ENCODE measurements around the gene SERF2.
"Not testable (repeated sequence)": the region's sequence is repeated elsewhere in the genome, so short reads cannot be mapped to it uniquely, and the experiment has no call there.

The SERF2 gene

DNA sequence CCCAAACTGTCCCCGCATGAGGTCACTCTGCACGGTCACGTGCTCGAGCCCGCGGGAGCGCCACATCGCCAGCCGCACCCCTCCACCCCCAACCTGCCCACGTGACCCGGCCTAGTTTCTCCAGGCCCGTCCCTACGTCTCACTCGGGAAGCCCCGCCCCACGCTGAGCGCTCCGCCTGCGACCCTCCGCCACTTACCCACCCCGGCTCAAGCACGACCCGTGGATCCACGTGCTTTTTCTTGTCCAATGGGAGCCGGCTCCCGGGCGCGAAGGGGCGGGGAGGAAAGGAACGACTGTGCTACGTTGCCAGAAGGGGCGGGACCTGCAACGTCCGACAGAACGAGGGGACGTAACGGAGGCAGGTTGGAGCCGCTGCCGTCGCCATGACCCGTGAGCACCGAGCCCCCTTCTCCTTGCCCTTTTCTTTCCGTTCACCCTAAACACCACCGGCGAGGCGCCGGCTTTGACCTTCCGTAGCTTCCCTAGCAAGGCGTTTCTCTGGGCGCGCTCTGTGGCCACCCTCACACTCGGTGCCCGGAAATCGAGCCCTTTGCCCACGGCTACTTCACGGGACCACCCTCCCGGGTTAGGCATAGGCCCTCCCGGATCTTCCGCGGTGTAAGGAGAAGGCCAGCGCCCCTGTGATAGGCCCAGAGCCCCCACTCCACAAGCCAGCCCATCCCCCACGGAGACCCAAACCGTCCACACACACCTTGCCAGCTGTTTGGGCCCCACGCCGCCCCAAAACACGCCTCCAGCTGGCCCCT, at the start of gene SERF2:
Gene SERF2 (plus strand): TSS at position 328 of the 768 bp plus-strand sequence. CDS start 57 bp downstream, at position 385.
- Histone ChIP-seq H3K4me1 (ENCODE audit: control insufficient read depth, insufficient read depth, low read length) (peaks cover 45% of the 10 kb centered on the region), H3K27me3 (replicated peaks; ENCODE audit: control insufficient read depth, insufficient read depth, low read length) (no peaks in the 10 kb centered on the region), H3K4me3 (ENCODE audit: low read length) (peak within 1 kb of the TSS; percentile 98), H3K9ac (ENCODE audit: low read length) (peak within 1 kb of the TSS; percentile 100), H3K9me3 (ENCODE audit: control insufficient read depth, low read length) (no peaks in the 10 kb centered on the region), H3K36me3 (ENCODE audit: control insufficient read depth, insufficient read depth, low read length, severe bottlenecking) (peaks cover 42% of the 10 kb centered on the region)
- peak; percentile 100 for DNase-seq (ENCODE audit: low read depth)

DNA sequence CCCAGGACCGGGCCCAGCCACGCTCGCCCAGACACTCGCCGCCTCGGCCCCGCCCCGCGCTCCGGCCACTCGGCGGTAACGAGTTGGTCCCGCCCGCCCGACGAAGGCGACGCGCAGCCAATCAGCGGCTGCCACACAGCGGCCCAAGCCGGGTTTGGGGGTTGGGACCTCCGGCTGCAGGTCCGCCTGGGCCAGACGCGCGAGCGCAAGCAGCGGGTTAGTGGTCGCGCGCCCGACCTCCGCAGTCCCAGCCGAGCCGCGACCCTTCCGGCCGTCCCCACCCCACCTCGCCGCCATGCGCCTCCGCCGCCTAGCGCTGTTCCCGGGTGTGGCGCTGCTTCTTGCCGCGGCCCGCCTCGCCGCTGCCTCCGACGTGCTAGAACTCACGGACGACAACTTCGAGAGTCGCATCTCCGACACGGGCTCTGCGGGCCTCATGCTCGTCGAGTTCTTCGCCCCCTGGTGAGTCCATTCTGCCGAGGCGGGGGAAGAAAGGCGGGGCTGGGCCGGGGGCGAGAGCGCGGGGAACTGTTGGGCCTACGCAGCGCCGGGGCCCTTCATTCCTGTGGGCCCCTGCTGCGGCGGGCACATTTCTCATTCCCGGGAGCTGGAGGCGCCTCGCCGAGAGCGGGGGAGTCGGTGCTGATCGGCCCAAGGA, 45.7 kb upstream of the SERF2 start, which contains the start of gene PDIA3:
Gene PDIA3 (plus strand): TSS at position 194 of the 658 bp plus-strand sequence. CDS start 102 bp downstream, at position 296.
- Histone ChIP-seq H3K9ac (ENCODE audit: low read length) (peak within 1 kb of the TSS; percentile 91), H3K4me3 (ENCODE audit: low read length) (peak within 1 kb of the TSS; percentile 93), H3K4me1 (ENCODE audit: control insufficient read depth, insufficient read depth, low read length) (peaks cover 16% of the 10 kb centered on the region)
- peak; percentile 97 for DNase-seq (ENCODE audit: low read depth)
- not testable (repeated sequence) for H3K9me3 ChIP-seq (ENCODE audit: control insufficient read depth, low read length); H3K27me3 ChIP-seq (replicated peaks; ENCODE audit: control insufficient read depth, insufficient read depth, low read length); H3K36me3 ChIP-seq (ENCODE audit: control insufficient read depth, insufficient read depth, low read length, severe bottlenecking)

DNA sequence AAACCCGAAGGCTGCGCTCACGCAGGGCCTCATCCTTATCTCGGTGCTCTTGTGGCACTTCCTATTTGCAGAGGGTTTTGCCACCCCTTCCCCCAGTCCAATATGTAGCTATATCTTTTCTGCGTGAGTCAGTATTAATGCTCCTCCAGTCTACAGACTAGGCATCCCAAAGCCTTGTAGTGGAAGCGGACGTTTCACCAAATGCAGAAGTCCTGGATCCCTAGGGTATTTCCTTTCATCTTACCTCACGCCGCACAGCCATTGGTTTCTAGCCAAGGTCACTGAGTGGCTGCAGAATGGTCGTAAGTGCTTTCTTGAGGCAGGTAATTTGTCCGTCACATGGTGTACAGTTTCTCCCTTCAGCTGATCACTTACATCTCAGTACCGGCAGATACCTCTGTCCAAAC, 45.2 kb upstream of the SERF2 start:
- not testable (repeated sequence) for H3K9me3 ChIP-seq (ENCODE audit: control insufficient read depth, low read length); DNase-seq (ENCODE audit: low read depth); H3K27me3 ChIP-seq (replicated peaks; ENCODE audit: control insufficient read depth, insufficient read depth, low read length); H3K36me3 ChIP-seq (ENCODE audit: control insufficient read depth, insufficient read depth, low read length, severe bottlenecking)
- Histone ChIP-seq H3K4me1 (ENCODE audit: control insufficient read depth, insufficient read depth, low read length) (peaks cover 20% of the 10 kb centered on the region), H3K4me3 (ENCODE audit: low read length) (peak overlapping the region; percentile 93), H3K9ac (ENCODE audit: low read length) (peak overlapping the region; percentile 91)

DNA sequence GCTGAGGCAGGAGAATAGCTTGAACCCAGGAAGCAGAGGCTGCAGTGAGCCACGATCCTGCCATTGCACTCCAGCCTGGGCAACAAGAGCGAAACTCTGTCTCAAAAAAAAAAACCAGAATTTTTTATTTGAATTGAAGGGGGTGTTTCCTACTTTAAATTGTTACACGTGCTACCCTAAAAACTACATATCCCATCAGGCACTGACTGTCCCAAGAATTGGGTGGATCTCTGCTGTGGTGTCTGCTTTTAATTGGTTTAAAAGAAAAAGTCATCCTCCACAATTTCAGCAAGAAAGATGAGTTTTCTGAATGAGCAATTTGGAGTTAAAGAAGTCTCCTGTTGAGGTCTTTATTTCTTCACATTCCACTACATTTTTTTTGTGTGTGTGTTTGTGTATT, 43.7 kb upstream of the SERF2 start:
- Histone ChIP-seq H3K9me3 (ENCODE audit: control insufficient read depth, low read length) (no peaks in the 10 kb centered on the region), H3K9ac (ENCODE audit: low read length) (no peak overlapping the region), H3K36me3 (ENCODE audit: control insufficient read depth, insufficient read depth, low read length, severe bottlenecking) (peaks cover 19% of the 10 kb centered on the region), H3K4me1 (ENCODE audit: control insufficient read depth, insufficient read depth, low read length) (peaks cover 20% of the 10 kb centered on the region), H3K4me3 (ENCODE audit: low read length) (peak overlapping the region; percentile 93), H3K27me3 (replicated peaks; ENCODE audit: control insufficient read depth, insufficient read depth, low read length) (no peaks in the 10 kb centered on the region)
- DNase-seq (ENCODE audit: low read depth), result peak; percentile 32

DNA sequence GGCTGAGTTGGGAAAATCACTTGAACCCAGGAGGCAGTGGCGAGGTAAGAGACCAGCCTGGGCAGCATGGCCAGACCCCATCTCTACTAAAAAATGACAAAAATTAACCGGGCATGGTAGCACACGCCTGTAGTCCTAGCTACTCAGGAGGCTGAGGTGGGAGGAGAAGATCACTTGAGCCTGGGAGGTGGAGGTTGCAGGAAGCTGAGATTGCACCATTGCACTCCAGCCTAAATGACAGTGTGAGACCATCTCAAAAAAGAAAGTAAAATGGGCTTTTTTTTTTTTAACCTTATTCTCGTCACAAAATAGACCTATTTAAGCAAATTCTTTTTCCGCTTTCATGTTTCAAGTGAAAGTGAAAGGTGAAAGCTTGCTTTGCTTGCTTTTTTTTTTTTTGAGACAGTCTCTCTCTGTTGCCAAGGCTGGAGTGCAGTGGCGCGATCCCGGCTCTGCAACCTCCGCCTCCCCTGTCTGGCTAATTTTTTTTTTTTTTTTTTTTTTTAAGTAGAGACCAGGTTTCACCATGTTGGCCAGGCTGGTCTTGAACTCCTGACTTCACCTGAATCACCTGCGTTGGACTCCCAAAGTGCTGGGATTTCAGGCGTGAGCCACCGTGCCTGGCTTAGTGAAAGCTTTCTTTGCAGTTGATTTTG, 42.3 kb upstream of the SERF2 start:
- peaks cover 20% of the 10 kb centered on the region for H3K4me1 ChIP-seq (ENCODE audit: control insufficient read depth, insufficient read depth, low read length)

DNA sequence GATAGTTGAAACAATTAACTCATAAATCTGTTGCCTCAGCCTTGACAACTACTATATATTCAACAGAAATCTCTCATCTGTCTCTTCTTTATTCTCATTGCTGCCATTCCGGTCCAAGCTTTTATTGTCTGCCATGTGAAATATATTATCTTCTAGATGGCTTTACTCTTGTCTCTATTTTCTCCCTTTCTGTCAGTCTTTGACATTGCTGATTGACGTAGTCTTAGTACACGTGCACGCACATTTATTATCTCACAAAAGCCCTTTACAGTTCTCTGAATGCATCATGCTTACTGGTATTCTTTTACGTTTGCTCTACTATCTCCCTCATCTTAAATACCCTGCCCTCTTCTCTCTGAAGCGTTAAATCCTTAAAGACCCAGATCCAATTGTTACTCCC, 40.2 kb upstream of the SERF2 start:
- Histone ChIP-seq H3K36me3 (ENCODE audit: control insufficient read depth, insufficient read depth, low read length, severe bottlenecking) (peaks cover 42% of the 10 kb centered on the region), H3K4me1 (ENCODE audit: control insufficient read depth, insufficient read depth, low read length) (peaks cover 17% of the 10 kb centered on the region), H3K4me3 (ENCODE audit: low read length) (no peak overlapping the region), H3K9me3 (ENCODE audit: control insufficient read depth, low read length) (no peaks in the 10 kb centered on the region), H3K9ac (ENCODE audit: low read length) (no peak overlapping the region), H3K27me3 (replicated peaks; ENCODE audit: control insufficient read depth, insufficient read depth, low read length) (no peaks in the 10 kb centered on the region)
- no peak for DNase-seq (ENCODE audit: low read depth)

More for the DNA sequence above, 42.3 kb upstream of the SERF2 start:
- H3K36me3 ChIP-seq (ENCODE audit: control insufficient read depth, insufficient read depth, low read length, severe bottlenecking), result peaks cover 25% of the 10 kb centered on the region
- H3K4me3 ChIP-seq (ENCODE audit: low read length), result peak overlapping the region; percentile 70
- no peak for DNase-seq (ENCODE audit: low read depth)
- H3K9me3 ChIP-seq (ENCODE audit: control insufficient read depth, low read length), result no peaks in the 10 kb centered on the region
- H3K27me3 ChIP-seq (replicated peaks; ENCODE audit: control insufficient read depth, insufficient read depth, low read length), result no peaks in the 10 kb centered on the region
- H3K9ac ChIP-seq (ENCODE audit: low read length), result peak overlapping the region; percentile 49

DNA sequence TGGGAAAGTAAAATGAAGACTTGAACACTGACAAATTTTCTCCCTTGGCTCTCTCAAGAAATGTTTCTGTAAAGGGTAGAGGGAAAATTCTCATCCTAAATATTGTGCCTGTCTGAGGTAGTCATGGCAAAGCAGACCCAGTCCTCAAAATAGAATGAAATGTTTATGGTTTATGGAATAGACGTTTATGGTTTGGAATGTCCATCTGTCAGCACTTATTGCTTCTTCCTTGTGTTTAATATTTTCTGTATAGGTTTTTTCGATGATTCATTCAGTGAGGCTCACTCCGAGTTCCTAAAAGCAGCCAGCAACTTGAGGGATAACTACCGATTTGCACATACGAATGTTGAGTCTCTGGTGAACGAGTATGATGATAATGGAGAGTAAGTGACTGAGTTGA, 29.3 kb upstream of the SERF2 start:
- Histone ChIP-seq H3K4me3 (ENCODE audit: low read length) (no peak overlapping the region), H3K27me3 (replicated peaks; ENCODE audit: control insufficient read depth, insufficient read depth, low read length) (no peaks in the 10 kb centered on the region), H3K36me3 (ENCODE audit: control insufficient read depth, insufficient read depth, low read length, severe bottlenecking) (peaks cover 91% of the 10 kb centered on the region), H3K9ac (ENCODE audit: low read length) (no peak overlapping the region), H3K9me3 (ENCODE audit: control insufficient read depth, low read length) (no peaks in the 10 kb centered on the region), H3K4me1 (ENCODE audit: control insufficient read depth, insufficient read depth, low read length) (peaks cover 6% of the 10 kb centered on the region)
- DNase-seq (ENCODE audit: low read depth), result peak; percentile 43

DNA sequence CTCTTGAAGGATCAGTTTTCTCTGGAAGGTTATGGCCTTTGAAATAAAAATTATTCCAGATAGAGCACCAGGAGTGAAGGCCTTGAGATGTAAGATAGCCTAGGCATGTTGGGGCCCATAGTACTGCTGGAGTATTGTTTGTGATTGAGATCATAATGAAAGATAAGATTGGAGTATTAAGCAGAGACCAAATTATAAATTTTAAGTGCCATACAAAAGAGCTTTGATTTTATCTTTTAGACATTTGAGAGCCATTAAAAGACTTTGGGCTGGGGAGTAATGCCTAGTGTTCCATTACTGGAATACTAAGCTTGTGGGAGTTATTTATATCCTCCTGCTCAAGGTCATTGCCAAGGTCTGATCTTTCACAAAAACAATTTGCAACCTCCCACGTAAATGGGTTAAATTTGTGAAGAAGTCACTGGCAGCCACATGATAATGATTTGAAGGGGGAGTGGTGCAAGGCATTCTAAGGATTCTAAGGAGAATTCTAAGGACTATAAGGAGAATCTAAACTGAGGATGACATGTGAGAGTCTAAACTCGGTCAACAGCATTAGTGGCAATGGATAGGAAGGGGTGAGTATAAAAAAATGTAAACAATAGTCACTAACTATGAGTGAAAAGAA, 28.2 kb upstream of the SERF2 start:
- H3K9ac ChIP-seq (ENCODE audit: low read length), result no peak overlapping the region
- H3K36me3 ChIP-seq (ENCODE audit: control insufficient read depth, insufficient read depth, low read length, severe bottlenecking), result peaks cover 92% of the 10 kb centered on the region
- no peak for DNase-seq (ENCODE audit: low read depth)

DNA sequence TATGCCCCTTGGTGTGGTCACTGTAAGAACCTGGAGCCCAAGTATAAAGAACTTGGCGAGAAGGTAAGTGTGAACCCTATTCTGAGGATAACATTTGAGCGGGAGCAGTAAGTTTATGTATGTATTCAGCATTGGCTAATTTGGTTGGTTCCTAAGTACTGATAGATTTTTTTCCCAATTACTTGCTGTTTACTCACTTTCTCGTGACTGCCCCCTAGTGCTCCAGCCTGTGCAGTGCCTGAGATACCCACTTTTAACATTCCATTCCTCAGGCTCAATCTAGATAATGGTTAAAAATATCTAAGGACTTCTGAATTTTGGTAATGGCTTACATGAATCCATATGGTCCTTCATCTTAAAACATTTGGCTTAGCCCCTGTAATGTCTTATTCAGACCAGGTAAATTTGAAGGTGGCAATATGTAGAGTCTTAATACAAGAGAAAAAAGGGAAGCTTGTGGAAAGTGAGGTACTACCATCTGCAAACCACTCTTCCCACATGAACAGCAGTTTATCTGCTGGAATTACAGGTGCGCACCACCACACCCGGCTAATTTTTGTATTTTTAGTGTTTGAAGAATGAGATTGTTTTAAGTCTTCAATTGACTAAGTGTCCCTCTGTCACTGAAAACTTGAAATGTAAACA, 22.4 kb upstream of the SERF2 start:
- Histone ChIP-seq H3K4me1 (ENCODE audit: control insufficient read depth, insufficient read depth, low read length) (peaks cover 11% of the 10 kb centered on the region), H3K9ac (ENCODE audit: low read length) (no peak overlapping the region), H3K27me3 (replicated peaks; ENCODE audit: control insufficient read depth, insufficient read depth, low read length) (no peaks in the 10 kb centered on the region), H3K9me3 (ENCODE audit: control insufficient read depth, low read length) (no peaks in the 10 kb centered on the region), H3K36me3 (ENCODE audit: control insufficient read depth, insufficient read depth, low read length, severe bottlenecking) (peaks cover 93% of the 10 kb centered on the region), H3K4me3 (ENCODE audit: low read length) (no peak overlapping the region)
- DNase-seq (ENCODE audit: low read depth), result peak; percentile 89

More for the DNA sequence above, 28.2 kb upstream of the SERF2 start:
- Histone ChIP-seq H3K27me3 (replicated peaks; ENCODE audit: control insufficient read depth, insufficient read depth, low read length) (no peaks in the 10 kb centered on the region), H3K4me1 (ENCODE audit: control insufficient read depth, insufficient read depth, low read length) (peaks cover 6% of the 10 kb centered on the region), H3K4me3 (ENCODE audit: low read length) (no peak overlapping the region), H3K9me3 (ENCODE audit: control insufficient read depth, low read length) (no peaks in the 10 kb centered on the region)

DNA sequence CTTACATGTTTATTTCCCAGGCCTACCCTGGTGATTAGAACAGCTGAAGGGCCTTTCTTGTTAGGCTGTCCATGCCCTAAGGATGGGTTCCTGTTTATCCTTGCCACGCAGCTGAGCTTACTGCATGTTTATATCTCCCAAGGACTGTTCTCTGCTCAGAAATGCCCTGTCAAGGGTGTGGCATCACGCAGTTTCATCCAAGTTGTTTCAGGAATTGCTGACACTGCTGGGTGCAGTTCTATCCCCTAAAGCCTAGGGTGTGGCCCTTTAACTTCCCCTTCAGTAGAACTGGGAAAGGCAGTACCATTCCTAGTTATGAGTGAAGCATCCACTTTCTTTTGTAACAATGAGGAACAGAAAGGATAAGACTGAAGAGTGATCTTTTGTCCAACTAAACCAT, 20.3 kb upstream of the SERF2 start:
- H3K36me3 ChIP-seq (ENCODE audit: control insufficient read depth, insufficient read depth, low read length, severe bottlenecking), result peaks cover 72% of the 10 kb centered on the region
- peak overlapping the region; percentile 33 for H3K9ac ChIP-seq (ENCODE audit: low read length)
- H3K4me3 ChIP-seq (ENCODE audit: low read length), result no peak overlapping the region
- peak; percentile 24 for DNase-seq (ENCODE audit: low read depth)
- no peaks in the 10 kb centered on the region for H3K9me3 ChIP-seq (ENCODE audit: control insufficient read depth, low read length)
- H3K4me1 ChIP-seq (ENCODE audit: control insufficient read depth, insufficient read depth, low read length), result peaks cover 17% of the 10 kb centered on the region
- H3K27me3 ChIP-seq (replicated peaks; ENCODE audit: control insufficient read depth, insufficient read depth, low read length), result no peaks in the 10 kb centered on the region

Measured in adipocyte (in vitro differentiated cells).